GM12878 (cell line): Measurements from ENCODE around the gene KBTBD4. TPM values are rescaled to one million over a fixed set of nuclear protein-coding genes. Genes with fewer than 3 reads are reported as not detected.

ENCODE experiments used
- ATAC-seq: fragments of 200-7000 bp; cut with Tn5 transposase; 3 replicates; pipeline ENCODE4 v1.9.1; 2020; ENCODE audit warnings: mild to moderate bottlenecking, moderate library complexity
- BruUV-seq: library from RNA; stranded (reverse); fragments of 400-500 nt; replicated peaks from 2 replicates; lab custom pipeline; 2021; lab: Mats Ljungman, UMichigan
- CTCF ChIA-PET: fragments of 300-600 bp; sonication (Branson Sonifier 250); formaldehyde crosslinking; extraction: SDS; loops from one replicate; lab custom pipeline; 2021; ENCODE audit warnings: inconsistent platforms; lab: Yijun Ruan, JAX
- POLR2A ChIA-PET: fragments of 350-600 bp; formaldehyde crosslinking; extraction: SDS; loops from one replicate; lab custom pipeline; 2021; ENCODE audit warnings: inconsistent platforms; lab: Charles Lee
- RAD21 ChIA-PET: fragments of 300-600 bp; sonication (Branson Sonifier 250); formaldehyde crosslinking; loops from one replicate; lab custom pipeline; 2023; ENCODE audit warnings: antibody characterized with exemption; ENCODE audit not compliant: unreplicated experiment; lab: Charles Lee
- SMC1A ChIA-PET: fragments of 300-600 bp; sonication (Branson Sonifier 250); formaldehyde crosslinking; loops from one replicate; lab custom pipeline; 2023; ENCODE audit not compliant: unreplicated experiment, uncharacterized antibody; lab: Charles Lee
- DNase-seq: peaks from one replicate; pipeline ENCODE4 v3.0.0-alpha.2; 2011; ENCODE audit warnings: low read depth, low spot score
- FAIRE-seq: peaks from 3 replicates; lab custom pipeline; 2011; peaks lifted over from hg19 to GRCh38; lab: Jason Lieb, UNC
- H2AFZ ChIP-seq: 2 replicates; pipeline ENCODE4 v1.6.0; 2011; ENCODE audit warnings: low read depth, low read length, control low read depth; ENCODE audit not compliant: control insufficient read depth
- H3K27ac ChIP-seq: 2 replicates; pipeline ENCODE4 v1.5.1; 2011; ENCODE audit warnings: control low read depth; ENCODE audit not compliant: control insufficient read depth, insufficient read depth
- H3K27me3 ChIP-seq, 2 experiments: replicated peaks in 1 of 2; 2 replicates each; pipeline versions ENCODE4 v1.6.0 to v1.6.1; 2011; ENCODE audit warnings: low read length in 1 of 2; ENCODE audit not compliant: control insufficient read depth in 2 of 2, insufficient read depth in 2 of 2
- H3K36me3 ChIP-seq, 2 experiments: 2 replicates each; pipeline ENCODE4 v1.5.1; 2011; ENCODE audit warnings: low read length in 1 of 2; ENCODE audit not compliant: control insufficient read depth in 2 of 2, insufficient read depth in 2 of 2
- H3K4me1 ChIP-seq: 2 replicates; pipeline ENCODE4 v1.6.1; 2011; ENCODE audit warnings: mild to moderate bottlenecking, low read length, moderate library complexity, mixed read lengths; ENCODE audit not compliant: control insufficient read depth, insufficient read depth
- H3K4me2 ChIP-seq: 2 replicates; pipeline ENCODE4 v1.6.0; 2011; ENCODE audit warnings: control low read depth; ENCODE audit not compliant: control insufficient read depth, insufficient read depth
- H3K4me3 ChIP-seq: fragments of 200-600 bp; sonication (generic); 2 replicates; pipeline ENCODE4 v1.5.1; 2016
- H3K79me2 ChIP-seq: 2 replicates; pipeline ENCODE4 v1.6.0; 2011; ENCODE audit warnings: low read length; ENCODE audit not compliant: control insufficient read depth, insufficient read depth
- H3K9ac ChIP-seq: 2 replicates; pipeline ENCODE4 v1.8.0; 2011; ENCODE audit warnings: low read length, control low read depth, mixed read lengths; ENCODE audit not compliant: control insufficient read depth, insufficient read depth
- H3K9me3 ChIP-seq: replicated peaks from 3 replicates; pipeline ENCODE4 v1.5.1; 2011; ENCODE audit warnings: mild to moderate bottlenecking, low read length; ENCODE audit not compliant: control insufficient read depth, insufficient read depth
- H4K20me1 ChIP-seq: 2 replicates; pipeline ENCODE4 v1.6.0; 2011; ENCODE audit not compliant: control insufficient read depth, insufficient read depth
- BCL3 ChIP-seq: IDR thresholded peaks from 2 replicates; pipeline ENCODE4 v1.6.1; 2011; ENCODE audit warnings: borderline replicate concordance, low read depth, mild to moderate bottlenecking, moderate library complexity, low read length; ENCODE audit not compliant: insufficient read depth, poor library complexity, severe bottlenecking
- POLR2A ChIP-seq: IDR thresholded peaks from 2 replicates; pipeline ENCODE4 v1.6.1; 2011; ENCODE audit warnings: low read depth, mild to moderate bottlenecking, low read length
- SIX5 ChIP-seq: IDR thresholded peaks from 2 replicates; pipeline ENCODE4 v1.6.1; 2011; ENCODE audit warnings: mild to moderate bottlenecking, low read depth, low read length, moderate library complexity; ENCODE audit not compliant: severe bottlenecking
- TBL1XR1 ChIP-seq: IDR thresholded peaks from 2 replicates; pipeline ENCODE4 v1.6.1; 2012; ENCODE audit warnings: low read depth, low read length, improper control_type of control experiment
- TCF12 ChIP-seq: IDR thresholded peaks from 2 replicates; pipeline ENCODE4 v1.6.1; 2011; ENCODE audit warnings: low read depth, mild to moderate bottlenecking, low read length
- WGBS: methylation state at CpG from one replicate; pipeline ENCODE4 v1.1.6; 2016; ENCODE audit warnings: low lambda C conversion rate; ENCODE audit not compliant: insufficient replicate concordance, insufficient coverage; ENCODE audit errors: missing lambda C conversion rate; 5-methylcytosine and 5-hydroxymethylcytosine counted together
- in situ Hi-C: fragments of 300-500 bp; cut with MboI; formaldehyde crosslinking; loops from 9 replicates; pipeline ENCODE4 v1.14.3; 2018; ENCODE audit warnings: mixed read lengths
- intact Hi-C: fragments of 100-400 bp; cut with micrococcal nuclease; formaldehyde crosslinking; loops from one replicate; pipeline ENCODE4 v1.14.2; 2022; ENCODE audit not compliant: unreplicated experiment
- polyA plus RNA-seq, 11 experiments: library from polyadenylated mRNA; depleted of rRNA in 4 of 11; unstranded in 6 of 11; stranded (reverse) in 5 of 11; fragments of >200 nt; fragmentation: Nextera tagmentation in 4 of 11; fragmentation: Illumina TruSeq in 1 of 11; extraction: Ambion mirVana in 4 of 11; extraction: Trizol in 1 of 11; gene quantifications; 1 replicate in 1 of 11; 2 replicates in 10 of 11; pipeline versions ENCODE4 v1.2.1 to v1.2.3, GENCODE V29; 2011 to 2016; ENCODE audit warnings: inconsistent platforms in 2 of 11, missing spikeins in 2 of 11, low read depth in 1 of 11
- total RNA-seq, 4 experiments: library from RNA; depleted of rRNA in 3 of 4; stranded (reverse); fragments of >200 nt in 3 of 4; fragmentation: Illumina TruSeq in 1 of 4; extraction: Trizol in 1 of 4; gene quantifications; 2 replicates each; pipeline versions ENCODE4 v1.2.1 to v1.2.3, GENCODE V29; 2013 to 2021
- TF ChIP-seq, protein P1 (sequence below): fragments of 450-650 bp; formaldehyde crosslinking; IDR thresholded peaks from 2 replicates; pipeline ENCODE4 v1.4.0; 2022; ENCODE audit warnings: mild to moderate bottlenecking, moderate library complexity

KBTBD4 gene
- total and polyA plus RNA-seq, 10 of the 15 experiments (the other 5 are each of a cell fraction or from before 2014, with no cell fraction given) = 18.4 to 46.4 (median 25.7) TPM

DNA sequence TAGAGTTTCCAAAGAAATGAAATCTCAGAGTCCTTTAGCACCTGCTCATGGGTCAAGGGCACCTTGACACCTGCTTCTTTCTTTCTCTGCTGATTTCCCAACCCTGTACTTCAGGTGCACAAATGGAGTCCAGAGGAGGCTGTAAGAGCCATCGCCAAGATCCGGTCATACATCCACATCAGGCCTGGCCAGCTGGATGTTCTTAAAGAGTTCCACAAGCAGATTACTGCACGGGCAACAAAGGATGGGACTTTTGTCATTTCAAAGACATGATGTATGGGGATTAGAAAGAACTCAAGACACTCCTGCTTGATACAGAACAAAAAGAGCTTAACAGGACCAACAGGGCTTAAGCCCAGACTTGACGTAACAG, 7.4 kb downstream of the KBTBD4 start (continued):
- no peak for TF ChIP-seq BCL3
- no peak for TF ChIP-seq TCF12
- no peak for TF ChIP-seq TBL1XR1
- TF ChIP-seq, all 136 proteins: peak for 0

GRCh38 chr11:47570651-47571356, 8.0 kb downstream of the KBTBD4 start:
- H2AFZ ChIP-seq = no peak overlapping the region
- RAD21 ChIA-PET = interaction anchor here (1.1 kb wide), 1 partner anchor 278 kb away, joined by 3 read pairs; the partner anchor contains the start of gene NUP160
- in situ Hi-C loops (no loop called here), intact Hi-C loops (no loop called here)
- WGBS = 76% methylated on average over 3 of the region's 3 CpGs
- CTCF ChIA-PET = interaction anchor here (0.6 to 1.0 kb wide), 2 partner anchors 12 to 284 kb away, joined by 3 read pairs; no protein-coding TSS in a partner anchor
- no peaks in the 10 kb centered on the region for H3K27me3 ChIP-seq
- peaks cover 10 to 36% of the 10 kb centered on the region in 2 experiments for H3K36me3 ChIP-seq
- H3K4me2 ChIP-seq = no peak overlapping the region
- H4K20me1 ChIP-seq = 0 out of 2 replicates have a peak, but pooled peaks cover 3% of the 10 kb centered on the region
- BruUV-seq = no TSS peak
- no peak overlapping the region for H3K9ac ChIP-seq
- H3K4me3 ChIP-seq = no peak overlapping the region
- POLR2A ChIA-PET = interaction anchor here (2.4 kb wide), 1 partner anchor 9 kb away, joined by 7 read pairs; no protein-coding TSS in a partner anchor
- H3K9me3 ChIP-seq = no peaks in the 10 kb centered on the region
- H3K27ac ChIP-seq = no peak overlapping the region
- SMC1A ChIA-PET = interaction anchor here (0.7 kb wide), 3 partner anchors 64 to 152 kb away, joined by 3 to 4 read pairs (median 4); no protein-coding TSS in a partner anchor
- ATAC-seq (no peak), DNase-seq (no peak), FAIRE-seq (no peak)
- H3K4me1 ChIP-seq = no peaks in the 10 kb centered on the region
- peaks cover 20% of the 10 kb centered on the region for H3K79me2 ChIP-seq
- TF ChIP-seq, protein P1, sequence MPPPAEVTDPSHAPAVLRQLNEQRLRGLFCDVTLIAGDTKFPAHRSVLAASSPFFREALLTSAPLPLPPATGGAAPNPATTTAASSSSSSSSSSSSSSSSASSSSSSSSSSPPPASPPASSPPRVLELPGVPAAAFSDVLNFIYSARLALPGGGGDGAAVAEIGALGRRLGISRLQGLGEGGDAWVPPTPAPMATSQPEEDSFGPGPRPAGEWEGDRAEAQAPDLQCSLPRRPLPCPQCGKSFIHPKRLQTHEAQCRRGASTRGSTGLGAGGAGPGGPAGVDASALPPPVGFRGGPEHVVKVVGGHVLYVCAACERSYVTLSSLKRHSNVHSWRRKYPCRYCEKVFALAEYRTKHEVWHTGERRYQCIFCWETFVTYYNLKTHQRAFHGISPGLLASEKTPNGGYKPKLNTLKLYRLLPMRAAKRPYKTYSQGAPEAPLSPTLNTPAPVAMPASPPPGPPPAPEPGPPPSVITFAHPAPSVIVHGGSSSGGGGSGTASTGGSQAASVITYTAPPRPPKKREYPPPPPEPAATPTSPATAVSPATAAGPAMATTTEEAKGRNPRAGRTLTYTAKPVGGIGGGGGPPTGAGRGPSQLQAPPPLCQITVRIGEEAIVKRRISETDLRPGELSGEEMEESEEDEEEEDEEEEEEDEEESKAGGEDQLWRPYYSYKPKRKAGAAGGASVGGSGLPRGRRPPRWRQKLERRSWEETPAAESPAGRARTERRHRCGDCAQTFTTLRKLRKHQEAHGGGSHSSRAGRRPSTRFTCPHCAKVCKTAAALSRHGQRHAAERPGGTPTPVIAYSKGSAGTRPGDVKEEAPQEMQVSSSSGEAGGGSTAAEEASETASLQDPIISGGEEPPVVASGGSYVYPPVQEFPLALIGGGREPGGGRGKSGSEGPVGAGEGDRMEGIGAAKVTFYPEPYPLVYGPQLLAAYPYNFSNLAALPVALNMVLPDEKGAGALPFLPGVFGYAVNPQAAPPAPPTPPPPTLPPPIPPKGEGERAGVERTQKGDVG (CRISPR knock-in tag) = no peak
- no peak for TF ChIP-seq SIX5
- no peak for TF ChIP-seq POLR2A
